ENCODE results near the gene COL9A2. TPM values are rescaled to one million over a fixed set of nuclear protein-coding genes. Genes with fewer than 3 reads are reported as not detected.
"Not testable (repeated sequence)": the region's sequence is repeated elsewhere in the genome, so short reads cannot be mapped to it uniquely, and the experiment has no call there.

The COL9A2 gene
- 0.07 and 0.43 TPM in 2 replicates for total RNA-seq (2014; rRNA removed; shearing (Covaris generic))
- polyA plus RNA-seq (2015; cell fraction: cytosol; rRNA removed), result 0.02 and 0.12 TPM in 2 replicates
- 2.4 and 3.2 TPM in 2 replicates for polyA plus RNA-seq (2015; cell fraction: nucleus; rRNA removed)

DNA sequence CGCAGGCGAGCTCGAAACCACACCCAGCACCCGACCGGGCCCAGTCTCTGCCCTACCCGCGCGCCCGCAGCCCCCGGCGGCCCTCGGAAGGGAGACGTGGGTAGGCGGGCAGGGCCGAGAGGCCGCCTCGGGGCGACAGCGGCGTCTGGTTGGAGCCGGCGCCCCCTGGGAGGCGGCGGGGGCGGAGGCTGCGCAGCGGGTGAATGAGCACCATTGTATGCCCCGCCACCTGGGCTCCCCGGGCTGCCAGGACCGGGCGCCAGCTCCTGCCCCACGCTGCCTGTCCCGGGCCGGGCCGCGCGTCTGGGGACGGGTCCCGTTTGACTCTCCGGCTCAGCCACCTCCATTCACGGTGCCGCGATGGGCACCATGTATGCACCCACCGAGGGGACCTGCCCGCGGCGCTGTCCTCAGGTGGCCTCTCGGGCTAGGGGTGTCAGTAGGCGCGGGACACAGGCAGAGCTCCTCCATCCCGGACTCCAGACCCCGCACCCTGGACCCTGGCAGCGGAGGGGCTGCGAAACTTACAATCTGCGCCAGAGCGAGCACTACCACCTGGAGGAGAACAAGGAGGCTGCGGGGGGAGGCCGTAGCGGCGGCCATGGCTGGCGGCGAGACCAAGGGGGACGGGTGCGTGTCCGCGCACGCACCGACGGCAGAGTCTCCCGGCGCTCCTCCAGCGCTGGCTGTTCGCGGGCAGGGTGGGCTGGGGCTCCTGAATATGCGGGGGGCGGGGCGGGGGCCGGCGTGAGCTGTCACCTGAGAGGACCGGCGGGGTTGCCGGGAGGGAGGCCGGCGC lies at the start of gene COL9A2:
TSS of gene COL9A2 (minus strand) at position 692 of the 799 bp plus-strand sequence. CDS start at position 603, 89 bp downstream.
- DNase-seq (ENCODE audit: low read depth), result no peak

DNA sequence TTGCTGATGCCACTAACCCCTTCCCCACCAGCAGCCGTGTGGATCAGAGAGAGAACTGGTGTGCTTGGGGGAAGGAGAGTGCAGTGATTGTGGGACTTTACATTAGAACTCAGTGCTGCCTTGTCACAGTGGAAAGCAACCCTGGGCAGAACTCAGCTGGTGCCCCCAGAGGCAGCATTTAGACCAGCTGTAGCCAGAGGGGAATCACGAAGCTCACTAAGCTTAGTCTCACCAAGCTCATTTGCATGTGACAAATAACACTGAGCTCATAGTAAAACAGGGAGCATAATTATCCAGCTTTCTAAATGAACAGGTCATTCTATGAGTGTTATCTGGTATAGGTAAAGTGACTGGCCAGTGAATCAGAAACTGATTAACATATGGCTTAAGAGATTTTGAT lies 46.6 kb upstream of the COL9A2 start:
- DNase-seq (ENCODE audit: low read depth), result no peak

DNA sequence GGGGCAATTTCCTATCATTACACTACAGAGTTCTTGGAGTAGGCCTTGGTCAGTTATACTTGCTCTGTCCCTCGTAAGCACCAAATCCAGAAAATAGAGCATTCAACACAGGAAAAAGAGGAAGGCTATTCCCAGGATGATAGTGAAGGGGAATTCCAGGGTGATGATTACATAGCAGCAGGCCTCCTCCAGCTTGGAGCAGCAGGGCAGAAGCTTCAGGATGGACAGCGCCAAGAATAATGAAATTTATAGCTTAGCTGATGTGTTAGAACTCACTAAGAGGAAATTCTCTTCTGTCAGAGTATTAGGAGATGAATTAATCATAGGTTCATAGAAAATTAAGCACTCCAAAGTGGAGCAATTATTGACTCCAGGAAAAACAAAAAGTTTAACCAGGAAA lies 45.6 kb upstream of the COL9A2 start:
- DNase-seq (ENCODE audit: low read depth), result no peak

DNA sequence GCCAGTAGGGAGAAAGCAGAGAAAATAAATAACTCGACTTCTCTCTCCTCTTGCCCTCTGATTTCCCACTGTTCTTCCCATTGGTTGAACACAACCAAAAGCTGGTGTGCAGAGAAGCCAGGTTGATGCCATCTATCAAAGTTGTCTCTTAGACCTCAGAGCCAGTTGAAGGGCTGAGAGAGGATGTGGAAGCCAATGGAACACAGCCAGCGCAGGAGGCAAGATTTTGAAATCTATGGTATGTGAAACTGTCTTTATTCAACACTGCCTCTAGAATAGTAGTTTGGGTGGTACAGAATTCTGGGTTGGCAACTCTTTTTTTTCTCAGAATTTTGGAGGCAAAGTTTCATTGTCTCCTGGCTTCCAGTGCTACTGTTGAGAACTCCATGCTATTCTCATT lies 45.1 kb upstream of the COL9A2 start:
- DNase-seq (ENCODE audit: low read depth), result no peak

DNA sequence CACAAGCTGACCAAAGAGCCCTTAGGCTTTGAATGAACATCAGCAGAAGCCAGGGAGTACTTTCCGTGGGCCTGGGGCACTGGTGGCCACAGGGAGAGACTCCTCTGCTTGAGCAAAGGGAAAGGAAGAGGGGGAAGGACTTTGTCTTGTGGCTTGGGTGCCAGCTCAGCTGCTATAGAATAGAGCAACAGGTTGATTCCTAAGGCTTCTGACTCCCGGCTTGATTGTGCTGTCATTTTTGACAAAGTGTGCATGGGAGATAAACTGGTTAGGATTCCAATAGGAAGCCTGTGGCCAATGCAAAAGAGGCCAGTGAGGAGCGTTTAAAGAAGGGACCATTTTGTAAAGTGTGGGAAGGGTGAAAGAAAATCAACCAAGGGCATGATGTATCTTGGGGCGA lies 44.6 kb upstream of the COL9A2 start:
- no peak for DNase-seq (ENCODE audit: low read depth)

DNA sequence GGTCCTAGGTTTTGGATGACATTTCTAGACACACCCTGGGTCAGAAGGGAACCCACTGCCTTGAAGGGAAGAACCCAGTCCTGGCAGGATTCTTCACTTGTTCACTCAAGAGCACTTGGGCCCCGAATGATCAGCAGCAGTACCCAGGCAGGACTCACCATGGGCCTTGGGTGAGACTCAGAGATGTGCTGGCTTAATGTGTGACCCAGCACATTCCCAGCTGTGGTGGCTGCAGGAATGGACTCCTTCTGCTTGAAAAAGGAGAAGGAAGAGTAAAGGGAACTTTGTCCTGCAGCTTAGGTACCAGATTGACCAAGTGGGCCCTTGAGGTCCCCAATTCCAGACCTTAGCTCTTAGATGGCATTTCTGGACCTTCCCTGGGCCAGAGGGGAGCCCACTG lies 44.1 kb upstream of the COL9A2 start:
- no peak for DNase-seq (ENCODE audit: low read depth)

DNA sequence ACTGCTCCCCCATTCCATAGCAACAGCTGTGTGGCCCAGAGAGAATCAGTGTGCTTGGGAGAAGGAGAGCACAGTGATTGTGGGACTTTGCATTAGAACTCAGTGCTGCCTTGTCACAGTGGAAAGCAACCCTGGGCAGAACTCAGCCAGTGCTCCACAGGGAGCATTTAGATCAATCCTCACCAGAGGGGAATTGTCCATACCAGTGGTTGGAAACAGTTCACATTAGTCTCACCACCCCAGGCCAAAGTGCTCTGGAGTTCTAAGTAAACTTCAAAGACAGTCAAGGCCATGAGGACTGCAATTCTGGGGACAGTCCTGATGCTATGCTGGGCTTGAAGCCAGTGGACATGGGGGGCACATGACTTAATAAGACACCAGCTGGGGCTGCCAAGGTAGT lies 43.5 kb upstream of the COL9A2 start:
- no peak for DNase-seq (ENCODE audit: low read depth)

DNA sequence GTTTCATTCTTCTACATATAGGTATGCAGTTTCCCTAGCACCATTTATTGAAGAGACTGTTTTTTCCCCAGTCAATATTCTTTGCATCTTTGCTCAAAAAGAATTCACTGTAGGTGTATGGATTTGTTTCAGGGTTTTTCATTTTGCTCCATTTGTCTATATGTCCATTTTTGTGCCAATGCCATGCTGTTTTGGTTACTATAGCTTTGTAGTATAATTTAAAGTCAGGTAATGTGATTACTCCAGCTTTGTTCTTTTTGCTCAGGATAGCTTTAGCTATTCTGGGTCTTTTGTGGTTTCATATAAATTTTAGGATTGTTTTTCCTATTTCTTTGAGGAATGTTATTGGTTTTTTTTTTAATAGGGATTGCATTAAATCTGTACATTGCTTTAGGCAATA lies 40.5 kb upstream of the COL9A2 start:
- DNase-seq (ENCODE audit: low read depth), result no peak

DNA sequence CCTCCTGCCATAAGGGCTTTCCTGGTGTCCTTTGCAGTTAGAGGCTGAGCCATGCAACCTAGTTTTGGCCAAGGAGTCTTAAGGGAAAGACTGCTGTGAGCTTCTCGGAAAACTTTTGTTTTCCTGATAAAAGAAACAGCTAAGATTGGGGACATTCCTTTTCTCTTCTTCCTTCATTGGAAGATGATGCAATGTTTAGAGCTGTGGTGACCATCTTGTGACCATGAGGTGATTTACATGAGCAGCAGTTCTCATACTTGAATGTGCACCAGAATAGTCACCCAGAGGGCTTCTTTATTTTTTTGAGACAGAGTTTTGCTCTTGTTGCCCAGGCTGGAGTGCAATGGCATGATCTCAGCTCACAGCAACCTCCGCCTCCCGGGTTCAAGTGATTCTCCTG lies 36.0 kb upstream of the COL9A2 start:
- no peak for DNase-seq (ENCODE audit: low read depth)

DNA sequence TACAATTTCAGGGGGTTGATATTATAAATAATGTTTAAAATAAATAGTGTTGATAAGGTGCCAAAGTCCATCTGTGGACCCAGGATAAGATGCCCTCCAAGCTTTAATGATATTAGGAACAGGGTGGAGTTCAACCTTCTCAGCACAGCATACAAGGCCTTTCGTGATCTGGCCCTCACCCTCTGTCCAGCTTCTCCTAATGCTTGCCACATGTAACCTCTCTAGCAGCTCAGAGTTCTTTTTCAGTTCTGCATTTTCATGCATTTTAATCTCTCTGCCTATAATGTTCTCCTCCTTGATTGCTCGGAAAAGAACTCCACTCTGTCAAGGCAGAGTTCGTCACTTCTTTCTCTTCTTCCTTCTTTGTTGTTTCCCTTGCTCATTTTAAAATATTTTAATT lies 35.0 kb upstream of the COL9A2 start:
- DNase-seq (ENCODE audit: low read depth), result no peak

DNA sequence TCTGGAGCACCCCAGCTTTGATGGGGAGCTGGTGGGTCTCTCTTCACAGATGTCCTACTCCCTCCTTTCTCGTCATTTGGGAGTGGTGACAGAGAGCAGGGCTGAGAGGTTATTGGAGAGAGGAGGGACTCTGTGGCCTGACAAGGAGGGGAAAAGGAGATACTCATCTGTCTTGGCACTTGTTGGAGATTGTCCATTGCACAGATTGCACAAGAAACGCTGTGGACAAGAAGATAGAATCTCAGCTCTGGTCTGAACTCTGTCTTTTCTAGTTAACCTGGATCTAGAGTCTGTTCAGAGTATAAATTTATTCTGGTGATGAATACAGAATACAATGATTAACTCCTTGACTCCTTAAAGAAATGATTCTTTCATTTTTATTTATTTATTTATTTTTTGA lies 34.0 kb upstream of the COL9A2 start:
- DNase-seq (ENCODE audit: low read depth), result no peak

DNA sequence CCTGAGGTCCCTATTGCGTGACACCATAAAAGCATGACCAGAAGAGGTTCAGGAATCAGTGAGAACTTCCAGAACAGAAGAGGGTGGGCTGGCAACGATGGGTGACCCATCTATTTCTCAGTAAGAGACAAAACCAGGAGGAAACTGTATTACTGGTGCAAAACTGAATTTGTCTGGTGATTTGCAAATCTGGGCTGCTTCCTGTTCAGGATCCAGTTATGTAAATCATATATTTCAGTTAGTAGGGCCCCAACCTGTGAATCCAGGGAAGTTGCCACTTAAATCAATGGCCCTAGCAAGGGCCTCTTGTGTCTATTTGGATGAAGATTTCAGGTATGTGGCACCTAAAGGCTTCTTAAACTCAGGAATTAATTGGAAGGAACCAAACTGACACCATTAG lies 33.3 kb upstream of the COL9A2 start:
- no peak for DNase-seq (ENCODE audit: low read depth)

DNA sequence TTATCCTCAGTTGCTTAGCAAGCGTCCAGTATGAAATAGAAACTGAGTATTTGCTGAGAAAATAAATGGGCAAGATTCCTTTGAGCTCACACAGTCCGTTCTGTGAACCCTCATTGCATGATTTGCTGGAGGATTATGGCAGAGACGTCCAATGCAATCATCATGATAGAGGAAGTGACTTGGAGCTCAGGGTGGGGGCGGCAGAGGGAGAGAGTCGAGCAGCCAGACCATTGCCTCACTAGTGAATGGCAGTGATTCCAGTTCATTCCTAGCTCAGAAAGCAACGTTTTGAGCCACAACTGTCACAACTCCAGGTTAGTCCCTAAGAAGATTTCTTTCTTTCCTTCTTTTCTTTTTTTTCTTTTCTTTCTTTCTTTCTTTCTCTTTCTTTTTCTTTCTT lies 27.5 kb upstream of the COL9A2 start:
- peak; percentile 36 for DNase-seq (ENCODE audit: low read depth)

DNA sequence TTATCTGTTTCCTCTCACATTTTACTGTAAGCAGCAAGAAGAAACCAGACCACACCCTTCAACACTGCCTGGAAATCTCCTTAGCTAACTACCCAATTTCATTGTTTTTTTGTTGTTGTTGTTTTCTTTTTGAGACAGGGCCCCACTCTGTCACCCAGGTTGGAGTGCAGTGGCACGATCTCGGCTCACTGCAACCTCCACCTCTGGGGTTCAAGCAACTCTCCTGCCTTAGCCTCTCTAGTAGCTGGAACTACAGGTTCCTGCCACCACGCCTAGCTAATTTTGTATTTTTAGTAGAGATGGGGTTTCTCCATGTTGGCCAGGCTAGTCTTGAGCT lies 25.3 kb upstream of the COL9A2 start:
- DNase-seq (ENCODE audit: low read depth), result not testable (repeated sequence)

DNA sequence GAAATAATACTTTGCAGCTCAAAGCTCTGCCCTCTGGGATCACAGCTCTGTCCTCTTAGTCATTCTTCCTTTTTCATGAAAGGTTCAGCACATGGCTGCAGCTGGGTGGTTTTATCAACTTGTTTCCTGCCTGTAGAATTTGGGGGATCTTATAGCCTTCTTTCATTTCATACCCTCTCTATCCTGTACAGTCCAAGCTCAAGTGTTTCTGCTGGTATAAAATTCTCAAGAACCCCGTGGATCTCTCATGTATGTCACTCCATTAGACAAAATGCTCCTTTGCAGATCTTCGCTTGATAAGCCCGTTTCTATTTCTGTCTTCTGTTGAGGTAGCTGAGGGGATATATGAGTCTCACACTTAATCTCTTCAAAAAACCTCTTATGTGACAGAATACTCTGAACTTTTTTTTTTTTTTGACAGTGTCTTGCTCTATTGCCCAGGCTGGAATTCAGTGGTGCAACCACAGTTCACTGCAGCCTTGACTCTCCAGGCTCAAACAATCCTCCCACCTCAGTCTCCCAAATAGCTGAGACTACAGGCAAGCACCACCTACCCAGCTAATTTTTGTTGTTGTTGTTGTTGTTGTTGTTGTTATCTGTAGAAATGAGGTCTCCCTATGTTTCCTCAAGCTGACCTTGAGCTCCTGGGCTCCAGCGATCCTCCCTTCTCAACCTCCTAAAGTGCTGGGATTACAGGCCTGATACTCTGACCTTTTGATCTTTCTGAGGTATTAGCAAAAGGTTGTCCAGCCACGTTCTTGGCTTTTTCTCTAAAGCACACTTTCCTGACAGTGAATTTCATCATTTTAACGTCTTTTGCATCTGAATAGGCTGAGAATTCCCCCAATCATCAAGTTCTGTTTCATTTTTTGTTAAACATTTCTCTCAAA lies 24.6 kb upstream of the COL9A2 start:
- no peak for DNase-seq (ENCODE audit: low read depth)

DNA sequence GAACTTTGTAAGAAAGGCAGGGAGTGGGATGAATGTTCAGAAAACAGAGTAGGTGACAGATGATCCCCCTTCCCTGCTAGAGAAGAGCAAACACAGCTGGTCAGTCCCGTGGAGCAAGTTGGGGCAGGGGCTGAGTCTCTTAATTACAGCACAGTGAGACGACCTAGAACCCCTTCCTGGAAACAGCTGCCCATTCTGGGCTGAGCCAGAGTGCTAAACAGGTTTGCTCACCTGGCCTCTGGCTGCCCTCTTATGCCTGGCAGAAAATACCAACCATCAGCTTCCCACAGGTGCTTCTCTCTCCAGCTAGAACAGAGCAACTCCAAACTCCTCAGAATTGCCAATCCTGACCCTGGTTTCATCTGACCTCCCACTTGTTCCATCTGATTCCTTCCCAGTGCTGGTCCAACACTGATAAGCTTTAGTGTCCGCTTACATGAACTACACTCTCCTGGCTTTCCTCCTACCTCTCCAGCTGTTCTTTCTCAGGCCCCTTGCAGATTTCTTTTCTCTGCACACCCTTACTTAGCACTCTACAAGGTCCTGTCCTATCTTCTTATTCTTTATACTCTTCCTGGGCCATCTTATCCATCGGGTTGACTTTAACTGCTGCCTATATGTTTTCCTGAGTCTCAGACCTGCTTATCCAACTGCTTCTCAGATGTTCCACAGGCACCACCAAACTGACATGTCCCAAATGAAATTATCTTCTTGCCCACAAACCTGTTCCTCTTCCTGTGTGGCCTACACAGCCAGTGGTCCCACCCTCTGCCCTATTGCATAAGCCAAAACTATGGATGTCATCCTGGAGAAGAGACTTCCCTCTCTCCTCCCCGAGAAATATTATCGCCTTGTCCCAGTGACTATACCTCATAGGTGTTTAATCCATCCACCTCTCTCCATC lies 22.6 kb upstream of the COL9A2 start:
- DNase-seq (ENCODE audit: low read depth), result no peak

DNA sequence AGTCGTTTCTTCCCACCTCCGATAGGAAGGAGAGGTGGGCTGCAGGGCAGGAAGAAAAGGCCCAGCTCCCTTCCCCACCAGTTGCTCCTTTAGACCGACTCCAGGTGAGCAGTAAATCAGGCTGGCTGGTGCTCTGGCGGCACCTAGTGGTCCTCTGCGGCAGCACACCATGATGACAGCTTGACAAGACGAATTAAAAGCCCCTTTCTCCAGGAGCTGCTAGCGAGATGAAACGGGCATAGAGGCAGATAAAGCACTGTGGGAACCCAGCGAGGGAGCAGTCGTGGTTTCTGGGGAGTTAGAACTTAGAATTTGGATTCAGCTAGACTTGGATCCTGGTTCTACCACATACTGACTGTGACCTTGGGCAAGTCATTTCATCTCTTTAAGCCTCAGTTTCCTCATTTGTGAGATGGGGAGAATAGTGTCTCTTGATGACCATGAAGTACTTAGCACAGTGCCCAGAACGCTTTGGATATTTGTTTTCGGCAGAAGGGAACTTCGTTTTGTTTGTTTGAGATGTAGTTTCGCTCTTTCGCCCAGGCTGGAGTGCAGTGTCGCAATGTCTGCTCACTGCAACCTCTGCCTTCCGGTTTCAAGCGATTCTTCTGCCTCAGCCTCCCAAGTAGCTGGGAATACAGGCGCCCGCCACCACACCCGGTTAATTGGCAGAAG lies 21.8 kb upstream of the COL9A2 start:
- DNase-seq (ENCODE audit: low read depth), result peak; percentile 76

DNA sequence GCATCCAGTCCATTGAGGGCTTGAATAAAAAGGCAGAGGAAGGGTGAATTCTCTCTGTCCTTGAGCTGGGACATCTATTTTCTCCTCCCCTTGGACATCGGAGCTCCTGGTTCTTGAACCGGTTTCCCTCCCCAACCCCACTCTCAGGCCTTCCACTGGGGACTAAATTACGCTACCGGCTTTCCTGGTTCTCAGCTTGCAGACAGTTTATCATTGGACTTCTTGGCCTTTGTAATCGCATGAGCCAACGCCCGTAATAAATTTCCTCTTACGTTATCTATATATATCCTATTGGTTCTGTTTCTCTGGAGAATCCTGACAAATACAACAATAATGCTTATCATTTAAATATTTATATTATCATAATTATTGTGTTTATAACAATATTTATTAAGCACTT lies 20.4 kb upstream of the COL9A2 start:
- no peak for DNase-seq (ENCODE audit: low read depth)

DNA sequence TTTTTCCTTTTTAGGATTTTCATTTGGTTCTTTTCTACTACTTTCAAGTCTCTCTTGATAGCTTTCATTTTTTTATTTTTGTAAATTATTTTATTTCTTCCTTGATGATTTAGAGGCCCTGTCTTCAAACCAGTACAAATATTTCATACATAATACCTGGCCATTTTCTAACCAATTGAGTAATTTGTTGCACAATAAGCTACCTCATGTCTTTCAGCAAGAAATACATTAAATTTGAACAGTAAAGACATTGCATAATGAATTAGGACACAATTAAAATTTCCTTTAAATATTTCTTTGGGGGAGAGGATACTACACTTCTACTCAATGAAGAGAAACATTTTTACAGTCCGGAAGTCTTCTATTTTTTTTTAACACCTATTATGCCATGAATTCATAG lies 15.6 kb upstream of the COL9A2 start:
- DNase-seq (ENCODE audit: low read depth), result no peak

DNA sequence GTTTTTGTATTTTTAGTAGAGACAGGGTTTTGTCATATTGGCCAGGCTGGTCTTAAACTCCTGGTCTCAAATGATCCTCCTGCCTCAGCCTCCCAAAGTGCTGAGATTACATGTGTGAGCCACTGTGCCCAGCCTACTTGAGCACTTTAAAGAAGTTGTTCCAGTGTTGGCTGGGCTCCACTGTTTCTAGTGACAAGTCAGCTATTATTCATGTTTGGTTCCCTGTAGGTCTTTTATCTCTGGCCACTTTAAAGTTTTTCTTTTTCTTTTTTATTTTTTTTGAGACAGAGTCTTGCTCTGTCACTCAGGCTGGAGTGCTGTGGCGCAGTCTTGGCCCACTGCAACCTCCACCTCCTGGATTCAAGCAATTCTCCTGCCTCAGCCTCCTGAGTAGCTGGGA lies 14.3 kb upstream of the COL9A2 start:
- DNase-seq (ENCODE audit: low read depth), result not testable (repeated sequence)

Data from HT1080 (cell line).